ENCODE results near the gene SMIM33. TPM values are rescaled to one million over a fixed set of nuclear protein-coding genes. Genes with fewer than 3 reads are reported as not detected.

The SMIM33 gene
- total RNA-seq, 1 donor from 2014 or later = not detected

DNA sequence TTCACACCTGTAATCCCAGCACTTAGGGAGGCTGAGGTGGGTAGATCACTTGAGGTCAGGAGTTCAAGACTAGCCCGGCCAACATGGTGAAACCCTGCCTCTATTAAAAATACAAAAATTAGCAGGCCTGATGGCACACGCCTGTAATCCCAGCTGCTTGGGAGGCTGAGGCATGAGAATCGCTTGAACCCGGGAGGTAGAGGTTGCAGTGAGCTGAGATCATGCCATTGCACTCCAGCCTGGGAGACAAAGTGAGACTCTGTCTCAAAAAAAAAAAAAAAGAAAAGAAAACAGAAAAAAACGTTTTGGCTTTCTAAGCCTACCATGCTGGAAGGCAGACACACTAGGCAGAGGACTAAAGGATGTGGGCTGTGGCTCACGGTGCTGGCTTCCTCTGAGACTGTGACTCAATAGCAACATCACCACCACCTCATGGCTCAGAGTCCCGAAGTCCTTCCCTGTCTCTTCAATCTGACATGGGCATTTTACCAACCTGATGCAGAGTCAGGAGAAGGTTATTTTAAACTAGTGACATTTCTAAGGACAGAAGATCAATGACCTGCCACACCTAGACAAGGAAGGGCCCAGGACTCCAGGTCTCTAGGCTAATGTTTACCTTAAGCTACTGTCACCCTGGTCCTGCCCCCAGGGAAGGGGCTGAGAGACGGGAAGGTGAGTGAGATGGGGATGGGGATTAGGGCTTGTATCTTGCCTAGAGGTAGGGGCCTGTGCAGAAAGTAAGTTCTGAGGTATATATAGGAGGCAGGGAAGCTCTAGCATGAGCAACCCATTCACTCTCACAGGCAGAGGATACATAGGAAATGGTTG, 12.0 kb upstream of the SMIM33 start:
- H3K36me3 ChIP-seq (ENCODE audit: control insufficient read depth, insufficient read depth, low read length) = no peaks in the 10 kb centered on the region
- no peak for DNase-seq (ENCODE audit: low read depth)
- H3K27me3 ChIP-seq (ENCODE audit: control insufficient read depth, insufficient read depth, low read length) = no peaks in the 10 kb centered on the region
- no peak overlapping the region for H3K4me3 ChIP-seq (ENCODE audit: low read depth, low read length)
- TF ChIP-seq CTCF (IDR thresholded peaks at IDR 0.05; ENCODE audit: insufficient read depth, low read length, poor library complexity, severe bottlenecking) = no peak

GRCh38 chr5:139459451-139459934, 11.3 kb upstream of the SMIM33 start:
- H3K36me3 ChIP-seq (ENCODE audit: control insufficient read depth, insufficient read depth, low read length) = no peaks in the 10 kb centered on the region
- no peaks in the 10 kb centered on the region for H3K27me3 ChIP-seq (ENCODE audit: control insufficient read depth, insufficient read depth, low read length)
- no peak for TF ChIP-seq CTCF (IDR thresholded peaks at IDR 0.05; ENCODE audit: insufficient read depth, low read length, poor library complexity, severe bottlenecking)
- H3K4me3 ChIP-seq (ENCODE audit: low read depth, low read length) = no peak overlapping the region
- no peak for DNase-seq (ENCODE audit: low read depth)

DNA sequence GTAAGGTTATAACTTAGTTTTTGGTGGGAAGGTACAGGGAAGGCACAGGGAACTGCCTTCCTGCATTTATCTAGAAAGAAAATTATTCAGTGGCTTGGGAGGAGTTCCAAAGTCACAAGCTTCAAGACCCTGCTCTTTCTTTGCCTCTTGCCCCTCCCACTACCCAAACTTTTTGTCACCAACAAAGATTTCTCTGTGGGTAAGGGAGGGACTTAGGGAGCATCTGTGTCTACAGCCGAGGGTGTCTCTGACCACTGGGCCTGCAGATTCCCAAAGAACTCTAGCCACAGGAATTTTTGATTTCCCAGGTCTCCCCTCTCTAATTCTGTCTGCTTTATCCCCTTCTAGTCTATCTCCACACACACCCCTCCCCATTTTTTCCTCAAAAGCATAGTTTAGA, 10.3 kb upstream of the SMIM33 start:
- DNase-seq (ENCODE audit: low read depth) = no peak
- Histone ChIP-seq H3K4me3 (ENCODE audit: low read depth, low read length) (no peak overlapping the region), H3K27me3 (ENCODE audit: control insufficient read depth, insufficient read depth, low read length) (no peaks in the 10 kb centered on the region), H3K36me3 (ENCODE audit: control insufficient read depth, insufficient read depth, low read length) (no peaks in the 10 kb centered on the region)
- no peak for TF ChIP-seq CTCF (IDR thresholded peaks at IDR 0.05; ENCODE audit: insufficient read depth, low read length, poor library complexity, severe bottlenecking)

DNA sequence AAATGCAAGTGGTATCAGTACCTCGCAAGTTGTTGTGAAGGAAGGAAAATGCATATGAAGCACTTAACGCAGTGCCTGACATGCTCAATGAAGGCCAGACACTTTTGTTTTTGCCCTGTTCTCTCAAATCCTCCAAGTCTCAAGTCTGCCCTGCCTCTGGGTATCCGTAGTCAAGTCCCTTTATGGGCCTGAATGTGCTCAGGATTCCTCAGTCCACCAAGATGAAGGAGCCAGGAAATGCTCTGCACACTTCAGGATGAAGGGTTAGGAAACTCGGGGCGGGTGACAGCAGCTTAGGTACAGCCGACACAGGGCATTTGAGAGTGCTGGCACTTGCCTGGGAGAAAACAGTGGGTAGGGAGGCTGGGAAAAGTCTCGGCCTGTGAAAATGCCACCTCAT, 9.6 kb upstream of the SMIM33 start:
- no peaks in the 10 kb centered on the region for H3K36me3 ChIP-seq (ENCODE audit: control insufficient read depth, insufficient read depth, low read length)
- no peaks in the 10 kb centered on the region for H3K27me3 ChIP-seq (ENCODE audit: control insufficient read depth, insufficient read depth, low read length)
- no peak for TF ChIP-seq CTCF (IDR thresholded peaks at IDR 0.05; ENCODE audit: insufficient read depth, low read length, poor library complexity, severe bottlenecking)
- DNase-seq (ENCODE audit: low read depth) = no peak
- H3K4me3 ChIP-seq (ENCODE audit: low read depth, low read length) = no peak overlapping the region

- H3K4me3 ChIP-seq (ENCODE audit: low read depth, low read length) = no peak overlapping the region
- no peak for DNase-seq (ENCODE audit: low read depth)
- no peaks in the 10 kb centered on the region for H3K27me3 ChIP-seq (ENCODE audit: control insufficient read depth, insufficient read depth, low read length)
- no peak for TF ChIP-seq CTCF (IDR thresholded peaks at IDR 0.05; ENCODE audit: insufficient read depth, low read length, poor library complexity, severe bottlenecking)
- H3K36me3 ChIP-seq (ENCODE audit: control insufficient read depth, insufficient read depth, low read length) = no peaks in the 10 kb centered on the region
Observed at GRCh38 chr5:139461698-139462097, 9.1 kb upstream of the SMIM33 start.

All from kidney epithelial cell (primary cell).